ENCODE measurements around the gene EIF5AL1.

Gene EIF5AL1

DNA sequence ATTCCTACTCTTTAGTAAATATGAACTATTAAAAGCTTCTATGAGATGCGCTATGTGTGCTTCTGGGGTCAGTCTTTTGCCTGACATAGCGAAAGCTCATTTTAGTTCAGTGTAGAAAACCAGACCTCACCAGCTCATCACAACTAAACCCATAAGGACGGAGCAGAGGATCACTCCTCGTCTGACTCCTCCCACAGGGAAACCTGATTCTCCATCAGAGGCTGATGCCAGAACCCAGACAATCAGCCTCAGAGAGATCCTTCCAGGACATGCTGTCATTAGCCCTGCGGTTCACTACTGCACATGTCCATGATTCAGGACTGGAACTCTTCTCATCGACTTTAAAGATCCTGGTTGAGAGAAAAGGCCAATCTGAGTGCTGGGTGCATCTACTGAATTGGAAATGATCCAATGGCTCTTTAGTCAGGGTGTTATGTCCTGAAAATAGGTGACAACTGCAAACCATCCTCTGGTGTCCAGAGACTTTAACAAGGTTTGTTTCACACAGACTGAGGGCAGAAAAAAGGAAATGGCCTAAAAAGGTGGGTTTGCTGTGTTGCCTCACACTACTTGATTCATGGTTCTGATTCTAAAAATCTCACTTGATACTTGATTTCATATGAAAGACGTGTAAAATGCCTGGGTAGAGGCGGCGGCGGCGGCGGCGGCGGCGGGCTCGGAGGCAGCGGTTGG is at the start of gene EIF5AL1:
EIF5AL1 (plus strand) TSS at position 643 of the 693 bp plus-strand sequence. CDS start 117 bp downstream, outside the sequence.
- DNase-seq (ENCODE audit: low spot score) = peak; percentile 11

DNA sequence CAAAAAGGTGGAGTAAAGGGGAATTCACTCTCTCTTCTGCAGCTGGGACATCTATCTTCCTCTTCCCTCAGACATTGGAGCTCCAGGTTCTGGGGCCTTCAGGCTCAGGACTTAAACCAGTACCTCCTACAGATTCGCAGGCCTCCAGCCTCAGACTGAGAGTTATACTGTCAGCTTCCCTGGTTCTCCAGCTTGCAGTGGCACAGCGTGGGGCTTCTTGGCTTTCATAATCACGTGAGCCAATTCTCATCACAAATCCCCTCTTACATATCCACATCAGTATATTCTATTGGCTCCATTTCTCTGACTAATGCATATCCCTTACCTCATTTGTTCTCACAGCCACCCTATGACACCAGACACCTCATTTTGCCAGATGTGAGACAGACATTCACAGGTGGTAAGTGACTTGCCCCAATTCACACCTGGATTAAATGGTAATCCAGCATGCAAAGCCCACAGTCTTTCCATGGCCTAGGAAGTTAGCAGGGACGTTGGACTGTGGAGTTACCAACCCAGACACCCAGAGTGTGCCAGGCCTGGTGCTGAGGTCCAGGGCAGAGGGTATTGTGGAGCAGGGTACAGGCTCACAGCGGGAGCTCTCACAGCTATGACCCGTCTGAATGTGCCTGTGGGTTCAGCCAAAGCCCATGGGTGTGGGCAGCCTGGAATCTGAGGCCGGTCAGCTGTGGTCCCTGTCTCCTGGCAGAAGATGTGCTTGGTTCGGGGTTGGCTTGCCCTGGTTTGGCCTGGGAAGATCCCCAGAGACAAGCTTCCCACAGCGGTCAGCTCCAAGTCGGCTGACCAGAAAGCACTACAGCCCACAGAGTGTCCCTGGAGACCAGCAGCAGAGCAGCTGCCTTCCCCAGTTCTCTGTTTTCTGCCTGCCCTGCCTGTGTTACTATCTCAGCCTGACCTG is 48.5 kb upstream of the EIF5AL1 start:
- peak; percentile 58 for DNase-seq (ENCODE audit: low spot score)

DNA sequence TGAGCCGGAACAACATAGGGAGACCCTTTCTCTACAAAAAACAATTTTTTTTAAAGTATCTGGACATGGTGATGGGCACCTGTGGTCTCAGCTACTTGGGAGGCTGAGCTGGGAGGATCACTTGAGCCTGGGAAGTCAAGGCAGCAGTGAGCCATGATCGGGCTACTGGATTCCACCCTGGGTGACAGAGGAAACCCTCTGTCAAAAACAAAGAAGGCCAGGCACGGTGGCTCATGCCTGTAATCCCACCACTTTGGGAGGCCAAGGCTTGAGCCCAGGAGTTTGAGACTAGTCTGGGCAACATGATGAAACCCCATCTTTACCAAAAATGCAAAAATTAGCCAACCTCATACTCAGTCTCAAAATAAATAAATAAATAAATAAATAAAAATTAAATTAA is 47.0 kb upstream of the EIF5AL1 start:
- no peak for DNase-seq (ENCODE audit: low spot score)

DNA sequence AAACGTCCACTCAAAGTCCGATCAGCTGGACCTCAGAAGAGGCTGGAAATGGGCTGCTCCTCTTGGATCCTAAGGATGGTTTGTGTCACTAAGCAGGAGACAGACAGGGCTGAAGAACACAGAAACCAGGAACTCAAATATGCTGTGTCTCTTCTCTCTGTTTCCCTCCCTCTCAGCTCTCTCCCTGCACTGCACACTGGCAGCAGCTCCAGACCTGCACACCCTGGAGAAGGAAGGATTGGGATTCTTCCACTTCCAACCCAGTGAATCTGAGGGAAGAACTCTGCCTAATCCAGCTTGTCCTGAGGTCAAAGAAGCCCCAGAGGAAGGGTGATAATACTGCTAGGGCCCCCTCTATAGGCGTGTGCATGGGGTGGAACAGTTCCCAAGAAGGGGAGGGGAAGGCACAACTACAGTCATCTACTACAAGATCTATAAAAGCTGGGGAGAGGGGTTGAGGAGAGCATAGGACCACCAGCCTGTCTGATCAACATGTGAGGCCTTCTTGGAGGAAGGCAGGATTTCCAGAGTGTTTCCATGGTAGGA is 44.2 kb upstream of the EIF5AL1 start:
- no peak for DNase-seq (ENCODE audit: low spot score)

DNA sequence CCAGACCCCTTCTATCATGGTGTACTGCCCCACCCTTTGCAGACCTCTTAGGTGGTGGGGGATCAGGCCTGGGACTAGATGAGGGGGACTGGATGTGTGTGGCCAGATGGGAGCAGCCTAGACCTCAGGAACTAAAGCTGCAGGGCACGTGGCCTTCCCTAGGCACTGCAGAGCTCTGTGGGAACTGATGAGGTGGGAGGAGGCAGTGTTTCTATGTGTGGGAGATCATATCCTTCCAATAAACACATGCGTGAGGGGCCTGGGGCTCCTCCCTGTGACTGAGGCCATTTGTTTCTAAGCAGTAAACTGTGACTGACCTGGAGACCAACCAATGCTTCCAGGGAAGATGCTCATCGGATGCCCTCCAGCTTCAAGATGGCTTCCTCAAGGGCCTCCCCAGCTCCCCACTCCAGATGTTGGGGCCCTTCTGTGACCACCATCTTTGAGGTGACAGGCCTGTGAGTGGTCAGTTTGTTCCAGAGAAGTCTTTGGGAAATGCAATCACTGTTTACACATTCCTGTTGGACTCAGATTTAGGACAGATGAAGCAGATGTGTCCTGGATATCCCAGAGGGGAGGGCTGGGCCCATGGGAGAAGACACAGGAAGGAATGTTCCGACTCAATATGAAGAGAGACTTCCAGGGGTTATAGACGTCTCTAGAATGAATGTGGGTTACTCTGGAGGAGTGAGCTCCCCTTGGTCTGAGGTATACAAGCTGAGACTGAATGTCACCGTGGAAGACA is 43.3 kb upstream of the EIF5AL1 start:
- no peak for DNase-seq (ENCODE audit: low spot score)

DNA sequence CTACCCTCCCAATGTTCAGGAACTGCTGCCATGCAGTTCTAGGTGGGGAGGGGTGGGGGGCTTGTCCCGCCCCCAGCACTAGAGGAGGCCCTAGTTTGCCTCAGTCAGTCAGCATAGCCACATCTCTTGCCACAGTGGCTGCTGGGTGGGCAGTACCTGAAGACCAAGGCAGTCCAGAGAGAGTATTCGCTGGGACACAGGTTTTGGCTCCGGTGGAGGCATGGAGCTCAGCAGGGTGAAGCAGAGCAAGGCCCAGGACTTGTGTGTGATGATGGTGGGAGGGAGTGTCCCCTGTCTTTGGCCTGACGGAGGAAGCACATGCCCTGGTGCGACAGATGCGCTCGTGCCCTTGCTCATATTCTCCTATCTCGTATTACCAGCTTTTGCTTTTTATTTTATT is 42.2 kb upstream of the EIF5AL1 start:
- DNase-seq (ENCODE audit: low spot score) = no peak

DNA sequence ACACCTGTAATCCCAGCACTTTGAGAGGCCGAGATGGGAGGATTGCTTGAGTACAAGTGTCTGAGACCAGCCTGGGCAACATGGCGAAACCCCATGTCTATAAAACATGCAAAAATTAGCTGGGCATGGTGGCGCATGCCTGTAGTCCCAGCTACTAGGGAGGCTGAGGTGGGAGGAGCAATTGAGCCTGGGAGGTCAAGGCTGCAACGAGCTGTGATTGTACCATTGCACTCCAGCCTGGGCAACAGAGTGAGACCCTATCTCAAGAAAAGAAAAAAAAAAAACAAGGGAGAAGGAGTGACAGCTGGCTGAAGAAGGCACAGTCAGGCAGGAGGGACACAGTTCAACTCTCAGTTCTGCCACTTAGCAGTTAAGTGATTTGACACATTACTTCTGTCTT is 40.6 kb upstream of the EIF5AL1 start:
- no peak for DNase-seq (ENCODE audit: low spot score)

DNA sequence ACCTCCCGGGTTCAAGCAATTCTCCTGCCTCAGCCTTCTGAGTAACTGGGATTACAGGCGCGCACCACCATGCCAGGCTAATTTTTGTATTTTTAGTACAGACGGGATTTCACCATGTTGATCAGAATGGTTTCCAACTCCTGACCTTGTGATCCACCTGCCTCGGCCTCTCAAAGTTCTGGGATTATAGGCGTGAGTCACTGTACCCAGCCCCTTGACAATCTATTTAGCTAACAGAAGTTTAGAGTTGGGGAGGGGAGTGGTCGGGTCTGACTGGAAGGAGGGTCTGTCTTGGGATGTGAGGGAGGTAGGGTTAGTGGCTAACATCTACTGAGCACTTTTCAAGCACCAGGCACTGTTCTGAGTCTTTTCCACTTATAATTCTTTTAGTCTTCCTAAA is 39.9 kb upstream of the EIF5AL1 start:
- no peak for DNase-seq (ENCODE audit: low spot score)

DNA sequence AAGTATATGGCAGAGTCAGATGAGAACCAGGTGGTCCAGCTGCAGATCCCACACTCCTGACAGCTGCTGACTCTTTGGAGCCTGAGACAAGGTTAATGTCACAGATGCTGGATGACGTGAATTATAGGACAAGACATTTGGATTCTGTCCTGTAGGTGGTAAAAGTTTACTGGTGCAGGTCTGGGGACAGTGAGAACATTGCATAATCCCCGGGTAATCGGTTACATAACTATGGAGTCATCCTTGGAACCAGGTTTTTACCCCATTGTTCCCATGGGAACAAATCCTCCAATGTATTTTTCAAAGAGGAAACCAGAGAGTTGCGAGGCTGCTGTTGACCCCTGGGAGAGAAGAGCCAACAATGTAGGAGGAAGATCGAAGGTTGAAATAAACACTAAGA is 39.4 kb upstream of the EIF5AL1 start:
- DNase-seq (ENCODE audit: low spot score) = peak; percentile 39

DNA sequence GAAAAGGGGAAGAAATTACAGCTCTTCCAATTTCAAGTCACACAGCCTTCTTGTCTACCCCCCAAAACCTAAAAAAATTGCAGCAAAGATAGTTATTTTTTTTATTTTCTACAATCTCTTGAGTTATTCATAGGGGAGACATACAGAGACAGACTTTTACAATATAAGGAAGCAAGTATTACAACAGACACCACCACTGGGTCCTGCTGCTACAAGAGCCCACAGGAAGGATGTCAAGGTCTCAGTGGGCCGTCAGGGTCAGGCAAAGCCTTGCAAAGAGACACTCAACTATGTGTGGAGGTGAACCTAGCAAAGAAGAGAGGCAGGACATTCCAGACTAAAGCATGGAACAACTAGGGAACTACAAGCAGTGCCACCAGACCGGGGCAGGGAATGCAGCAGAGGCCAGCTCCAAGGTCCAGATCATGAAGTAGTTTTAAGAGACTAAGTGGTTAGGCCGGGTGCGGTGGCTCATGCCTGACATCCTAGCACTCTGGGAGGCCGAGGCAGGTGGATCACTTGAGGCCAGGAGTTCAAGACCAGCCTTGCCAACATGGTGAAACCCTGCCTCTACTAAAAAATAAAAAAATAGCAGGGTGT is 38.7 kb upstream of the EIF5AL1 start:
- no peak for DNase-seq (ENCODE audit: low spot score)

DNA sequence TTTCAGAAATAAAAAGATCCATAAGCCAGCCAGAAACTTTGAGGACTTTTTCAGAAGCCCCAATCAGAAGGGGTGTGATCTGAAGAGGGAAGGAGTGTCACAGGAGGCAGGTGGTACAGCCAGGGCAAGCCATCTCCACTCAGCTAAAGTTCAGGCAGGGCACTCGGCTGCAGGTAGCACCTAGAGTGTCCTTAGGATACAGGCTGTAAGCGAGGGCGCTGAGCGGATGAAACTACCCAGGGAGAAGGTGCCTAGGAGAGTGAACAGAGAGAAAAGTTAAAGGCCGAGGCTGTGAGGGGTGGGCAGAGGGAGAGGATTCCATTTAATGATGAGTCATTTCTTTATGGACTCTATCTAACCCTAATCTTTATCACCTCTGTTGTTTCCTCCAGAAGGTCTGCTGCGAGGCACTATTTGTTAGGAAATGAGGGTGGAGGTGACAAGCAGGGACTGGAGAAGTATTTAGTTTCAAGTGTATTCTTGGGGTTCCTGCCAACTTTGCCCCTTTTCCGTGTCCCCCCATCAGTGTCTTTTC is 37.1 kb upstream of the EIF5AL1 start:
- no peak for DNase-seq (ENCODE audit: low spot score)

DNA sequence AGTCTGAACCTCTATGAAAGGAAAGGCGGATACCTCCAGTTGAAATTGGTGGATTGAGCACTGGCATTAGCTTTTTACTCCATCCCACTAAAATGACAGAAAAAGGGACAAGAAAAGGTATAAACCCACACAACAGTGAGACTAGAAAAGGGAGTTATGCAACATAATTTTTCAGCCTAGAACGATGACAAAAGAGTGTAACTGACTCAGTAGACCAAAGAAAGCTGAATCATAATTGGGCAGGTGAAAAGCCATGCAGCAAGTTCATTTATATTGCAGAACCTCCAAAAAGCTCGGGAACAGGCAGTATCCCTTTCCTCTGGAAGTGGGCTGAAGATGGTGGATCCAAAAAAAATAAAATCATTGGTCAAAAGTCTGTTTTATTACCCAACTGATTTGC is 36.5 kb upstream of the EIF5AL1 start:
- no peak for DNase-seq (ENCODE audit: low spot score)

DNA sequence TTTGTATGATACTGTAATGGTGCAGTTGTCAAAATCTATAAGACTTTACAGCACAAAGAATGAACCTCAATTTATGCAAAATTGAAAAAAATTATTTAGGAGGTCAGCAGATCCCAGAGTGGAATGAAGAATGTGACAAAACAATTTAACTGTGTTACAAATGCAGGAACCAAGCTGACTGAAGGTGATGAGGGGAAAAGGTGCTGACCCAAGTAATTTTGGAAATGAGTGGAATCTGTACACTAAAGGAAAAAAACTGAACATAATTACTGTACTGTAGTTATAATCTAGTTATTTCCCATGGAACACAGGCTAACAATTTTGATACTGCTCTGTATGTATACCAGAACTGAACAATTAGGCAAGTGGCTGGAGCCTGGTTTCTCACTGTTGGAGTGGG is 35.7 kb upstream of the EIF5AL1 start:
- no peak for DNase-seq (ENCODE audit: low spot score)

DNA sequence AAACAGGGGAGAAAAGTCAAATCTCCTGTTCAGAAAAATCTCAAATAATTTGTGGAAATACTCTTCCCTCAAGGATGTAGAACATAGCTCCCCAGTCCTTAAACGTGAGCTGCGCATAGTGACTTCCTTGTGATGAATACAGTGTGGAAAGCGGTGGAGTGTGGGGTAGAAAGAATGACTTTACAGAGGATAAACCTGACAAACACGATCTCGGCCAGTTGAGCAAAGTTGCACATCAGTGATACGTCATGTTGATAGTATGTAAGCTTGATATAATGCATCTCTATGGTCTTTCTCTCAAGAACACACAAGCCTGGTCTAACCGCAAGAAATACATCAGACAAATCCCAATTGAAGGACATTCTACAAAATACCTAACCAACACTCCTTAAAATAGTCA is 34.9 kb upstream of the EIF5AL1 start:
- no peak for DNase-seq (ENCODE audit: low spot score)

DNA sequence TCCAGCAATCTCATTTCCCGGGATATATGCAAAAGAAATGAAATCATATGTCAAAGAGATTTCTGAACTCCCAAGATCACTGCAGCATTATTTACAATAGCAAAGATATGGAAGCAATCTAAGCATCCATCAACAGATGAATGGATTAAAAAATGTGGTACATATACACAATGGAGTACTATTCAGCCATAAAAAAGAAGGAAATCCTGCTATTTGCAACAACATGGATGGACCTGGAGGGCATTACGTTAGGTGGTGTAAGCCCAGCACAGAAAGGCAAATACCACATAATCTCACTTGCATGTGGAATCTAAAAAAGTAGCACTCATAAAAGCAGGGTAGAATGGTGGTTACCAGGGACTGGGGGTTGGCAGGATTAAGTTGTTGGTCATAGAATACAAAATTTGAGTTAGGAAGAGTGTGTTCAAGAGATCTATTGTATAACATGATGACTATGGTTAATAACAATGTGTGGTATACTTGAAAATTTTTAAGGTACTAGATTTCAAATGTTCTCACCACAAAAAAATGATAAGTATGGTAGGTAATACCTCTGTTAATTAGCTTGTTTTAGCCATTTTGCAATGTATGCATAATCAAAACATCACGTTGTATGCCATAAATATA is 32.9 kb upstream of the EIF5AL1 start:
- DNase-seq (ENCODE audit: low spot score) = no peak

DNA sequence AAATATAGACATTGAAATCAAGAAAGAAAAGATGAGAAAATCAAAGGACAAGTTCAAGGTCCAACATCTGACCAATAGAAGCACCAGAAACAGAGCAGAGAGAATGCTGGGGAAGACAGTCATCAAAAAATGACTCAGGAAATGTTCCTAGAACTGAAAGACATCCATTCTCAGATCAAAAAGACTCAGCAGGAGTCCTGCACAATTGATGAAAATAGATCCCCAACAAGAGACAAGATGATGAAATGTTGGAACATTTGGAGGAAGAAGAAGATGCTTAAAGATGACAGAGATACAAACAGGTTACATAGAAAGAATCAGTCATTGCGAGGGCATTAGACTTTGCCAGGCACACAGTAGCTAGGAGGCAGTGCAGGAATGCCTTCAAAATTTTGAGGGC is 30.0 kb upstream of the EIF5AL1 start:
- no peak for DNase-seq (ENCODE audit: low spot score)

DNA sequence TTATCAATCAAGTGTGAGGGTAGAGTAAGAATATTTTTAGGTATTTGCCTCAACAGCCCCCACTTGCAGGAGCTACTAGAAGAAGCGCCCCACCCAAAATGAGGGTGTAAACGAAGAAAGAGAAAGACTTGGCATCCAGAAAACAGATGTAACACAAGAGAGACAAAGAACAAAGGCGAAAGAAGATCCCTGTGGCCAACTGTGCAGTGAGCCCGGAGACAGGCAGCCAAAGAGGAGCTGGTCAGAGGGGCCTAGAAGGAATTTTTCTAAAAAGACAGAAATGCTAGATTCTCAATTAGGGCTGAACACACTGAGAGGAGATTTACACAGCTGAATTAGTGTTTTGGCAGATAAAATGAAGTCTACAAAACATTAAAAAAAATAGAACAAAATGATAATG is 29.6 kb upstream of the EIF5AL1 start:
- no peak for DNase-seq (ENCODE audit: low spot score)

DNA sequence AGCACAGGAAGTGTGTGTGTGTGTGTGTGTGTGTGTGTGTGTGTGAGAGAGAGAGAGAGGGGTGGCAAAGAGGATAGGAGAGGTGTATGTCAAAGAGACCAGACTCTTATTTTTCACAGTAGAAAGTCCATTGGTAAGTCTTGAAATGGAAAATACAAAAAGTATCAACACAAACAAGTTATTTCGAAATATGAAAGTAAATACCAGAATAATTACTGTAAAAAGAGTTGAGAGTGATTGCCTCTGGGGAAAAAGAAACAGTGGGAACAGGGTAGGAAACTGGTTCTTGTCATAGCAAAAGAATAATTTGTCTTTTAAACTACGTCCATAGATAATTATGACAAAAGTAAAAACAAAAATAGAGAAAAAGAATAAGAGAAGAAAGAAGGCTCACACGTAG is 29.0 kb upstream of the EIF5AL1 start:
- DNase-seq (ENCODE audit: low spot score) = no peak

DNA sequence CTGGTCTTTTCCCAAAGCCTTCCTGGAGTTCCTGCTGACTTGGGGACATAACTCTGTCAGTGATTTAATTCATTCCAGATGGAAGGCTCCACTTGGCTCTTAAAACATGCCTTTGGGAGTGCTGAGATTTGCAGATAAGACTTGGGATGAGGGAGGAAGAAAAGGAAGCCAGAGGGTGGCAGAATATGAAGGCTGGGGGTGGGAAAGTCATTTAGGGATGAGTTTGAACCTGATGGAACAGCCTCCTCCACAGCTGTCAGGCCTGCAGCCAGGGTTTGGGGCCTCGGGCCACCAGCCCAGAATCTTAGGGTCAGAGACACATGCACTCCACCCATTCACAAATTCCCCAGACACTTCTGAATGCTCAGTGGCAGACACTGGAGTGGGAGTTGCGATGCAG is 28.4 kb upstream of the EIF5AL1 start:
- DNase-seq (ENCODE audit: low spot score) = peak; percentile 57

DNA sequence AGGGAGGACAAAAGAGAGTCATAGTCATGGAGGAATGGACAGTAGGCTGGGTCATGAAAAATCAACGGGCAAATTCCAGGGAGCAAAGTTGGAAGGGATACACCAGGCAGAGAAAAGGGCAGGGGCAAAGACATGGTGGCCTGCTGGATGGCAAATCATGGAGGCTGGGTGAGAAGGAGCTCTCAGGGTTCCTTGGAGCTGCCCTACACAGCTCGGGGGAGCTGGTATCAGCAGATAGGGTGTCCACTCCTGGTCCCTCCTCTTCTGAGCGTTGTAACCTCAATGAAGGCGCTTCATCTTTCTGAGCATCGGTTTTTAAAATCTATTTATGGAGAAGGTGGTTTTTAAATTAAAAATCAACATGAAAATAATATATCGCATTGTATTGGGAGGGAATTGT is 27.9 kb upstream of the EIF5AL1 start:
- DNase-seq (ENCODE audit: low spot score) = no peak

Measured in AG20443 (cell line).